Measurements from ENCODE around the gene GTPBP2. TPM values are rescaled to one million over a fixed set of nuclear protein-coding genes. Genes with fewer than 3 reads are reported as not detected.

Gene GTPBP2
- total and polyA plus RNA-seq, 7 donors = 27.8 to 69.6 (median 34.6) TPM

DNA sequence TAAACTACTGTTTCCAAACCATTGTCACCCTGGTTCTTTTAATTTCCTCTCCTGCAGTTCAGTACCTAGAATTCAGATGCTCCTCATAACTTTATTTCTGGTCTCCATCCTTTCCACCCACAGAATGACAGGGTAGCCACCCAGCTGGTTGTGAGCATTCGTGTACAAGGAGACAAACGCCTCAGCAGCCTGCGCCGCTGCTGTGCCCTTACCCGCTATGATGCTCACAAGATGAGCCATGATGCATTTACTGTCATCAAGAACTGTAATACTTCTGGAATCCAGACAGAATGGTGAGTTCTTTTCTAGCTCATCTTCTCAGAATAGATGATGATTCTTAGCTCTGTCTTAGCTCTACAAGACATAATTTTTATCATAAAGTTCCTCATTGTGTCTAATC lies 18.6 kb downstream of the GTPBP2 start:
- Histone ChIP-seq H3K36me3 (ENCODE audit: insufficient read depth in 1 of 2, low read depth in 1 of 2) (peaks cover 0 to 71% of the 10 kb centered on the region in 2 donors), H3K4me1 (no peaks in the 10 kb centered on the region), H3K27ac (no peak overlapping the region), H3K4me3 (no peak overlapping the region), H3K9me3 (no peaks in the 10 kb centered on the region), H3K27me3 (ENCODE audit: insufficient read depth in 3 of 3, low read length in 2 of 3) (no peaks in the 10 kb centered on the region)
- intact Hi-C loops (cut with DNase I) = no loop called here
- TF ChIP-seq, protein P1, sequence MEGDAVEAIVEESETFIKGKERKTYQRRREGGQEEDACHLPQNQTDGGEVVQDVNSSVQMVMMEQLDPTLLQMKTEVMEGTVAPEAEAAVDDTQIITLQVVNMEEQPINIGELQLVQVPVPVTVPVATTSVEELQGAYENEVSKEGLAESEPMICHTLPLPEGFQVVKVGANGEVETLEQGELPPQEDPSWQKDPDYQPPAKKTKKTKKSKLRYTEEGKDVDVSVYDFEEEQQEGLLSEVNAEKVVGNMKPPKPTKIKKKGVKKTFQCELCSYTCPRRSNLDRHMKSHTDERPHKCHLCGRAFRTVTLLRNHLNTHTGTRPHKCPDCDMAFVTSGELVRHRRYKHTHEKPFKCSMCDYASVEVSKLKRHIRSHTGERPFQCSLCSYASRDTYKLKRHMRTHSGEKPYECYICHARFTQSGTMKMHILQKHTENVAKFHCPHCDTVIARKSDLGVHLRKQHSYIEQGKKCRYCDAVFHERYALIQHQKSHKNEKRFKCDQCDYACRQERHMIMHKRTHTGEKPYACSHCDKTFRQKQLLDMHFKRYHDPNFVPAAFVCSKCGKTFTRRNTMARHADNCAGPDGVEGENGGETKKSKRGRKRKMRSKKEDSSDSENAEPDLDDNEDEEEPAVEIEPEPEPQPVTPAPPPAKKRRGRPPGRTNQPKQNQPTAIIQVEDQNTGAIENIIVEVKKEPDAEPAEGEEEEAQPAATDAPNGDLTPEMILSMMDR (IDR thresholded peaks at IDR 0.05) = no peak
- DNase-seq (no peak), ATAC-seq (no peak)
- WGBS, 3 donors = 92 to 98% (median 94%) methylated on average over 5 of the region's 5 CpGs

DNA sequence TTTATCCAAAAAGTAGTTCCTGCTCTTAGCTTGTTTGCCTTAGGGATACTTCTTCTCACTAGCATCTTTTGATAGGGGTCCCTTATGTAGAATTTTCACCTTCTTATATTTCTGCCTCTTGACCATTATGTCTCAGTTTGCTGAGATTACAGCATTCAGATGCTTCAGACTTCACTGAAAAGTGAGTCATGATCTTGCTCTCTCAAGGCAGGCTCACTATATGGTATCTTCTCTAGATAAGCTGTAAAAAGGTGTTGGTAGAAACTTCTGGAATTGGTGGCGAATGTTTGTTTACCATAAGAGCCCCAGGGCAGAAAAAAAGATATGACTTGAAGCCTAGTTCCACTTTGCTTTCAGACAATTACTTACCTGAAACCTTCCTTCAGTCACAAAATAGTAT lies 19.7 kb downstream of the GTPBP2 start:
- no peak for ATAC-seq
- peaks cover 0 to 74% of the 10 kb centered on the region in 2 donors for H3K36me3 ChIP-seq (ENCODE audit: insufficient read depth in 1 of 2, low read depth in 1 of 2)
- no peaks in the 10 kb centered on the region for H3K9me3 ChIP-seq
- TF ChIP-seq, protein P1 (IDR thresholded peaks at IDR 0.05) = no peak
- no peak for DNase-seq
- no peaks in the 10 kb centered on the region for H3K27me3 ChIP-seq (ENCODE audit: insufficient read depth in 3 of 3, low read length in 2 of 3)
- 96 to 100% (median 97%) methylated on average over 1 of the region's 1 CpG for WGBS, 3 donors
- intact Hi-C loops (cut with DNase I) = loop anchor here in 1 of 2 donors (2.0 kb wide), 1 partner anchor 469 kb away; no protein-coding TSS in a partner anchor
- no peak overlapping the region for H3K27ac ChIP-seq
- no peaks in the 10 kb centered on the region for H3K4me1 ChIP-seq
- H3K4me3 ChIP-seq = no peak overlapping the region

GRCh38 chr6:43608807-43609206 lies 20.3 kb downstream of the GTPBP2 start:
- peaks cover 0 to 74% of the 10 kb centered on the region in 2 donors for H3K36me3 ChIP-seq (ENCODE audit: insufficient read depth in 1 of 2, low read depth in 1 of 2)

DNA sequence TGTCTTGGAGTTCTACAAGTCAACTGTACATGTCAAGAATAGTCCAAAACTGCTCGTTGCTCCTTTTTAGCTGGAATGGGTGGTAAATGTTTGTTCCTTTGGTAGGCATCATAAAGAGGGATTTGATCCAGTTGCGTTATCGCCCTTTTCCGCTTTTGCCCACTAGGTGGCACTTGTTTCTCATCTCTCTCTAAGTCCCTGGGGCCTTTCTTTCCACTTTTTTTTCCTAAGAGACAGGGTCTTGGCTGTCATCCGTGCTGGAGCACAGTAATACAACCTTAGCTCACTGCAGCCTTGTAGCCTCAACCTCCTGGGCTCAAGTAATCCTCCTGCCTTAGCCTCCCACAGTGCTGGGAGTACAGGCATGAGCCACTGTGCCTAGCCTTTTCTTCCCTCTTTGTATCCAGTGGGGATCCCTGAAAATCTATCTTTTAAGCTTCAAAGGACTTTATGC lies 20.7 kb downstream of the GTPBP2 start:
- intact Hi-C loops (cut with DNase I) = loop anchor here in 1 of 2 donors (2.0 kb wide), 1 partner anchor 470 kb away; no protein-coding TSS in a partner anchor
- peaks cover 0 to 74% of the 10 kb centered on the region in 2 donors for H3K36me3 ChIP-seq (ENCODE audit: insufficient read depth in 1 of 2, low read depth in 1 of 2)
- no peak overlapping the region for H3K27ac ChIP-seq
- whole genome bisulfite sequencing, 3 donors = 4 to 6% (median 5%) methylated on average over 5 of the region's 5 CpGs
- no peaks in the 10 kb centered on the region for H3K9me3 ChIP-seq
- DNase-seq = peak; percentile 56 to 69
- H3K4me1 ChIP-seq = no peaks in the 10 kb centered on the region
- TF ChIP-seq, protein P1 (IDR thresholded peaks at IDR 0.05) = peak; percentile 82
- no peaks in the 10 kb centered on the region for H3K27me3 ChIP-seq (ENCODE audit: insufficient read depth in 3 of 3, low read length in 2 of 3)
- ATAC-seq = peak; percentile 63 to 82 (median 70)
- no peak overlapping the region for H3K4me3 ChIP-seq

More at GRCh38 chr6:43608807-43609206, 20.3 kb downstream of the GTPBP2 start:
- DNase-seq (no peak), ATAC-seq (no peak)
- no peaks in the 10 kb centered on the region for H3K9me3 ChIP-seq
- H3K4me3 ChIP-seq = no peak overlapping the region
- TF ChIP-seq, protein P1 (IDR thresholded peaks at IDR 0.05) = no peak
- no peaks in the 10 kb centered on the region for H3K27me3 ChIP-seq (ENCODE audit: insufficient read depth in 3 of 3, low read length in 2 of 3)
- H3K27ac ChIP-seq = no peak overlapping the region
- H3K4me1 ChIP-seq = no peaks in the 10 kb centered on the region
- 76 to 82% (median 76%) methylated on average over 1 of the region's 1 CpG for WGBS, 3 donors
- intact Hi-C loops (cut with DNase I) = loop anchor here in 1 of 2 donors (2.0 kb wide), 1 partner anchor 470 kb away; no protein-coding TSS in a partner anchor

DNA sequence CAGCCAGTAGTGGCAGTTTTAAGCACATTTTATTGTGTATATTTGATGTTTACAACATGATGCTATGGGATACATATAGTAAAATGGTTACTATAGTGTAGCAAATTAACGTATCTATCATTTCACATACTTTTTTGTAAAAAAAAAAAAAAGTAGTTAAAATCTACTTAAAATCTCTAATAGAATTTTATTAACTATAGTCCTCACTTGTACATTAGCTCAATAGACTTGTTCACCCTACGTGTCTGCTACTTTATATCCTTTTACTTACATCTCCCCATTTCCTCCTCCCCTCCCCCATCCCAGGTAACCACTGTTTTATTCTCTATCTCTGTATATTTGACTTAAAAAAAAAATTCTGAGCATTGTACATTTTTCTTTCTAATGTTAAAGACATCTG lies 23.0 kb downstream of the GTPBP2 start:
- WGBS, 3 donors = 92 to 95% (median 93%) methylated on average over 2 of the region's 2 CpGs
- TF ChIP-seq, protein P1 (IDR thresholded peaks at IDR 0.05) = no peak
- ATAC-seq = no peak
- intact Hi-C loops (cut with DNase I) = no loop called here
- no peak overlapping the region for H3K4me3 ChIP-seq
- no peak overlapping the region for H3K27ac ChIP-seq
- H3K4me1 ChIP-seq = no peaks in the 10 kb centered on the region
- peaks cover 0 to 81% of the 10 kb centered on the region in 2 donors for H3K36me3 ChIP-seq (ENCODE audit: insufficient read depth in 1 of 2, low read depth in 1 of 2)
- H3K9me3 ChIP-seq = no peaks in the 10 kb centered on the region
- no peak for DNase-seq
- H3K27me3 ChIP-seq (ENCODE audit: insufficient read depth in 3 of 3, low read length in 2 of 3) = no peaks in the 10 kb centered on the region

Measured in psoas muscle (tissue), 8 donors.